ENCODE data around the gene TTLL3.
"Not testable (repeated sequence)": the region's sequence is repeated elsewhere in the genome, so short reads cannot be mapped to it uniquely, and the experiment has no call there.

DNA sequence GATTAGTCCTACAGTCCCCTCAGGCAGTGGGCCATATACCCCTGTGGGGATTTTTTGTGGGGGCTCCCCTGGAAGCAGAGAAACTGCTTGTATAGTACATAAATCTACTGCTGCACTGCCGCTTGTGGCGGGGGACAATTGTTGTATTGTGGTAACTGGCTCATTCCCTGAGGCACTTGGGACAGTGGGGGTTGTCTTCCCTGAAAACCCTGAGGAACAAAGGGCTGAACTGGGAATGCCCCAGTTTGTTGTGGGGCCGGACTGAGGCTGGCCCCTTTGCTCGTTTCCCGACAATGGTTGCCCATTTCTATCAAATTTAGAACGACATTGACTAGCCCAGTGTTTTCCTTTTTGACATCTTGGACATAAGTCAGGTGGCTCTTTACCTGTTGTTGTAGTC is 41.3 kb downstream of the TTLL3 start:
- TF ChIP-seq, protein P1, sequence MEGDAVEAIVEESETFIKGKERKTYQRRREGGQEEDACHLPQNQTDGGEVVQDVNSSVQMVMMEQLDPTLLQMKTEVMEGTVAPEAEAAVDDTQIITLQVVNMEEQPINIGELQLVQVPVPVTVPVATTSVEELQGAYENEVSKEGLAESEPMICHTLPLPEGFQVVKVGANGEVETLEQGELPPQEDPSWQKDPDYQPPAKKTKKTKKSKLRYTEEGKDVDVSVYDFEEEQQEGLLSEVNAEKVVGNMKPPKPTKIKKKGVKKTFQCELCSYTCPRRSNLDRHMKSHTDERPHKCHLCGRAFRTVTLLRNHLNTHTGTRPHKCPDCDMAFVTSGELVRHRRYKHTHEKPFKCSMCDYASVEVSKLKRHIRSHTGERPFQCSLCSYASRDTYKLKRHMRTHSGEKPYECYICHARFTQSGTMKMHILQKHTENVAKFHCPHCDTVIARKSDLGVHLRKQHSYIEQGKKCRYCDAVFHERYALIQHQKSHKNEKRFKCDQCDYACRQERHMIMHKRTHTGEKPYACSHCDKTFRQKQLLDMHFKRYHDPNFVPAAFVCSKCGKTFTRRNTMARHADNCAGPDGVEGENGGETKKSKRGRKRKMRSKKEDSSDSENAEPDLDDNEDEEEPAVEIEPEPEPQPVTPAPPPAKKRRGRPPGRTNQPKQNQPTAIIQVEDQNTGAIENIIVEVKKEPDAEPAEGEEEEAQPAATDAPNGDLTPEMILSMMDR (IDR thresholded peaks at IDR 0.05; ENCODE audit: low read depth, low read length) = not testable (repeated sequence)
- not testable (repeated sequence) for TF ChIP-seq EZH2phosphoT487 (IDR thresholded peaks at IDR 0.05; ENCODE audit: low read depth)
